Measurements from ENCODE around the gene TMEM192. TPM values are rescaled to one million over a fixed set of nuclear protein-coding genes. Genes with fewer than 3 reads are reported as not detected.
A peak's percentile ranks its signal among the peaks of the same experiment; 100 is the strongest.

Gene TMEM192
- total RNA-seq, 1 experiment from 2014 or later: 19.4 TPM

- POLR2A ChIA-PET: no interaction called here
These were observed 23.9 kb upstream of the TMEM192 start for GRCh38 chr4:165136529-165136928.

DNA sequence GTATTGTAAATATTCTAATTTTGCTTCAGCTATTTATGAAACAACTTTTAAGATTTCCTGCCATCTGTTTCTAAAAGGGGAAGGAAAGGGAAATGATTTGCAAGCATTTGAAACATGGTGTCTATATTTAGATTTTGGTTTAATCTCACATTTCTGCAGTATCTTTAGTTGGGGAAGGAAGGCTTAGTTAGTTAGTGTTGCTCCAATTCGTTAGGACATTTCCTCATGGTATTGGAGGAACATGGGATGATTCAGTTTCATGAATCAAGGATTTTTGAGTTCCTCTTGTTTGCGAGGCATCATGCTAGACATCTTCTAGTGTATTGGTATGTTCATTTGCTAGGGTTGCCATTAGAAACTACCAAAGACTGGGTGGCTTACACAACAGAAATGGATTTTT is 20.5 kb upstream of the TMEM192 start:
- Mint-ChIP-seq H3K4me1 (ENCODE audit: low read depth, unreplicated experiment) (peaks cover 14% of the 10 kb centered on the region), H3K4me3 (ENCODE audit: unreplicated experiment) (no peak overlapping the region), H3K27me3 (ENCODE audit: insufficient read depth, unreplicated experiment) (peaks cover 14% of the 10 kb centered on the region), H3K27ac (ENCODE audit: unreplicated experiment) (no peak overlapping the region), H3K9me3 (ENCODE audit: unreplicated experiment) (no peaks in the 10 kb centered on the region), H3K36me3 (ENCODE audit: insufficient read depth, unreplicated experiment) (no peaks in the 10 kb centered on the region)
- TF ChIP-seq CTCF (IDR thresholded peaks at IDR 0.05; ENCODE audit: insufficient read depth in 1 of 2, low read depth in 1 of 2, low read length in 1 of 2, severe bottlenecking in 1 of 2, unreplicated experiment in 1 of 2): no peak
- BruUV-seq (replicated peaks): no TSS peak
- no peaks in the 10 kb centered on the region for H3K36me3 ChIP-seq (ENCODE audit: control insufficient read depth, insufficient read depth, low read length)
- H3K4me3 ChIP-seq (ENCODE audit: low read depth, low read length): no peak overlapping the region
- ChIA-PET CTCF (interaction anchor here (0.6 kb wide), 2 partner anchors 210 to 320 kb away, joined by 3 to 5 read pairs; no protein-coding TSS in a partner anchor), POLR2A (no interaction called here)
- H3K9me3 ChIP-seq: no peaks in the 10 kb centered on the region
- no peak for DNase-seq
- no peaks in the 10 kb centered on the region for H3K27me3 ChIP-seq (replicated peaks; ENCODE audit: control insufficient read depth, insufficient read depth, low read length)
- H3K4me1 ChIP-seq: no peaks in the 10 kb centered on the region
- intact Hi-C loops (cut with micrococcal nuclease; ENCODE audit: unreplicated experiment): no loop called here

More at GRCh38 chr4:165136529-165136928, 23.9 kb upstream of the TMEM192 start:
- BruUV-seq (replicated peaks): no TSS peak
- H3K27me3 Mint-ChIP-seq (ENCODE audit: insufficient read depth, unreplicated experiment): no peaks in the 10 kb centered on the region
- intact Hi-C loops (cut with micrococcal nuclease; ENCODE audit: unreplicated experiment): no loop called here
- no peaks in the 10 kb centered on the region for H3K36me3 ChIP-seq (ENCODE audit: control insufficient read depth, insufficient read depth, low read length)
- no peaks in the 10 kb centered on the region for H3K9me3 ChIP-seq
- H3K4me1 ChIP-seq: no peaks in the 10 kb centered on the region
- no peak for DNase-seq
- H3K27ac Mint-ChIP-seq (ENCODE audit: unreplicated experiment): no peak overlapping the region
- TF ChIP-seq CTCF (IDR thresholded peaks at IDR 0.05; ENCODE audit: insufficient read depth in 1 of 2, low read depth in 1 of 2, low read length in 1 of 2, severe bottlenecking in 1 of 2, unreplicated experiment in 1 of 2): no peak
- no peaks in the 10 kb centered on the region for H3K9me3 Mint-ChIP-seq (ENCODE audit: unreplicated experiment)
- H3K4me3 ChIP-seq (ENCODE audit: low read depth, low read length): no peak overlapping the region
- CTCF ChIA-PET: no interaction called here
- H3K27me3 ChIP-seq (replicated peaks; ENCODE audit: control insufficient read depth, insufficient read depth, low read length): no peaks in the 10 kb centered on the region
- no peaks in the 10 kb centered on the region for H3K36me3 Mint-ChIP-seq (ENCODE audit: insufficient read depth, unreplicated experiment)
- H3K4me3 Mint-ChIP-seq (ENCODE audit: unreplicated experiment): no peak overlapping the region
- H3K4me1 Mint-ChIP-seq (ENCODE audit: low read depth, unreplicated experiment): peaks cover 1% of the 10 kb centered on the region

DNA sequence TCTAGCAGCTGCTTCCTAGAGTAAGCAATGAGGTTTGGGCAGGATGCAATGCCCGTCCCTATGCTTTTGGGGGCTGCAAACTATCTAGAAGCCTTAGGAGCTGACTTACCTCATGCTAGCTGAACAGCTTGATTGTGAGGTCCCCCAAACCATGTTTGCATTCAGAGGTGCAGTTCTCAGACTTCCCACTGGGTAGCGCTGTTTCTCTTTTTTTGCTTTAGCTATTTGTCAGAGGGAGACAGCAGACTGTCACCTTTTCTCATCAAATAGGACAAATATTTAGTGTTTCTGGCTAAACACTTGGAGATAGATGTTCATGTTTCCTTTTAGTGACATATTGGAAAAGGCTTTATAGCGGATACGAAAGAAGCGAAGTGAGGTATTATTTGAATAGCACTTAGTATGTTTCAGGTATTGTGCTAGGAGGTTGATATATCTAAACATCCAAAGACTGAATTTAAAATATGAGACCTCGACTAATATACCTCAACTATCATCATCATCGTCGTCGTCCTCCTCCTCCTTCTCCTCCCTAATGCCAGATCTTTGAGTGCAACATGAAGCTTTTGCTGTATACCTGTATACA is 18.7 kb upstream of the TMEM192 start:
- no peak overlapping the region for H3K4me3 Mint-ChIP-seq (ENCODE audit: unreplicated experiment)
- ChIA-PET POLR2A (no interaction called here), CTCF (interaction anchor here (0.5 to 2.1 kb wide), 16 partner anchors 8 to 330 kb away, joined by 3 to 11 read pairs (median 5); partner anchors contain the start of genes MSMO1 and TMEM192)
- TF ChIP-seq CTCF (IDR thresholded peaks at IDR 0.05; ENCODE audit: insufficient read depth in 1 of 2, low read depth in 1 of 2, low read length in 1 of 2, severe bottlenecking in 1 of 2, unreplicated experiment in 1 of 2): peak; percentile 73 to 82
- H3K9me3 ChIP-seq: no peaks in the 10 kb centered on the region
- peaks cover 14% of the 10 kb centered on the region for H3K27me3 Mint-ChIP-seq (ENCODE audit: insufficient read depth, unreplicated experiment)
- H3K4me1 ChIP-seq: no peaks in the 10 kb centered on the region
- no peaks in the 10 kb centered on the region for H3K9me3 Mint-ChIP-seq (ENCODE audit: unreplicated experiment)
- H3K27me3 ChIP-seq (replicated peaks; ENCODE audit: control insufficient read depth, insufficient read depth, low read length): no peaks in the 10 kb centered on the region
- DNase-seq: peak; percentile 64 to 80
- H3K36me3 Mint-ChIP-seq (ENCODE audit: insufficient read depth, unreplicated experiment): no peaks in the 10 kb centered on the region
- H3K36me3 ChIP-seq (ENCODE audit: control insufficient read depth, insufficient read depth, low read length): no peaks in the 10 kb centered on the region
- BruUV-seq (replicated peaks): no TSS peak
- no peak overlapping the region for H3K27ac Mint-ChIP-seq (ENCODE audit: unreplicated experiment)
- peaks cover 14% of the 10 kb centered on the region for H3K4me1 Mint-ChIP-seq (ENCODE audit: low read depth, unreplicated experiment)
- no peak overlapping the region for H3K4me3 ChIP-seq (ENCODE audit: low read depth, low read length)
- intact Hi-C loops (cut with micrococcal nuclease; ENCODE audit: unreplicated experiment): loop anchor here (1.0 kb wide), 4 partner anchors 76 to 333 kb away; partner anchors contain the start of gene KLHL2
